A673 (cell line): ENCODE measurements around the gene C4orf50. TPM values are rescaled to one million over a fixed set of nuclear protein-coding genes. Genes with fewer than 3 reads are reported as not detected.

Experiments used
- BruUV-seq: library from RNA; stranded (reverse); fragments of 400-500 nt; replicated peaks from 2 replicates; lab custom pipeline; 2021; lab: Mats Ljungman, UMichigan
- CTCF ChIA-PET: fragments of 300-600 bp; sonication (Branson Sonifier 250); formaldehyde crosslinking; loops from one replicate; lab custom pipeline; 2022; ENCODE audit warnings: antibody characterized with exemption; lab: Charles Lee
- POLR2A ChIA-PET: fragments of 300-600 bp; sonication (Branson Sonifier 250); formaldehyde crosslinking; loops from one replicate; lab custom pipeline; 2022; ENCODE audit warnings: antibody characterized with exemption; ENCODE audit not compliant: low non-redundant PET; lab: Charles Lee
- DNase-seq: peaks from one replicate; pipeline ENCODE4 v3.0.0-alpha.2; 2015; ENCODE audit warnings: low spot score
- H3K27ac ChIP-seq: fragments of 200-600 bp; sonication (generic); 2 replicates; pipeline ENCODE4 v1.5.1; 2016; ENCODE audit warnings: mixed run types, low read depth, mild to moderate bottlenecking, mixed read lengths, antibody characterized with exemption, low read length; ENCODE audit not compliant: poor library complexity, severe bottlenecking
- H3K27me3 ChIP-seq: fragments of 200-600 bp; sonication (generic); replicated peaks from 2 replicates; pipeline ENCODE4 v1.6.1; 2017; ENCODE audit warnings: mixed run types, low read depth, mild to moderate bottlenecking, mixed read lengths, antibody characterized with exemption, low read length; ENCODE audit not compliant: insufficient read depth, poor library complexity
- H3K36me3 ChIP-seq: fragments of 200-600 bp; sonication (generic); 2 replicates; pipeline ENCODE4 v1.6.1; 2016; ENCODE audit warnings: mixed run types, mild to moderate bottlenecking, mixed read lengths, antibody characterized with exemption, low read length; ENCODE audit not compliant: insufficient read depth, poor library complexity, severe bottlenecking
- H3K4me1 ChIP-seq: fragments of 200-600 bp; sonication (generic); 2 replicates; pipeline ENCODE4 v1.6.1; 2017; ENCODE audit warnings: mixed run types, mild to moderate bottlenecking, mixed read lengths, antibody characterized with exemption, low read length; ENCODE audit not compliant: insufficient read depth, poor library complexity, severe bottlenecking
- H3K4me3 ChIP-seq: fragments of 200-600 bp; sonication (generic); 2 replicates; pipeline ENCODE4 v1.5.1; 2016; ENCODE audit warnings: low read depth, mixed run types, mild to moderate bottlenecking, mixed read lengths, low read length; ENCODE audit not compliant: poor library complexity, severe bottlenecking
- H3K9me3 ChIP-seq: fragments of 200-600 bp; sonication (generic); 2 replicates; pipeline ENCODE4 v1.6.1; 2016; ENCODE audit warnings: mixed run types, low read depth, mild to moderate bottlenecking, mixed read lengths, antibody characterized with exemption, low read length; ENCODE audit not compliant: poor library complexity, severe bottlenecking
- EZH2 ChIP-seq: fragments of 200-600 bp; sonication (generic); IDR thresholded peaks from 2 replicates; pipeline ENCODE4 v1.6.1; 2017; ENCODE audit warnings: borderline replicate concordance, low read depth, mild to moderate bottlenecking, mixed read lengths, antibody characterized with exemption, low read length; ENCODE audit not compliant: poor library complexity, severe bottlenecking
- intact Hi-C: fragments of 100-400 bp; cut with micrococcal nuclease; formaldehyde crosslinking; loops from one replicate; pipeline ENCODE4 v1.10.0; 2022; ENCODE audit not compliant: unreplicated experiment
- total RNA-seq: library from RNA; stranded (reverse); gene quantifications from 2 replicates; pipeline ENCODE4 v1.2.3, GENCODE V29; 2021
- TF ChIP-seq, protein P1 (sequence below): fragments of 300-800, 200-600 bp; sonication (generic); conservative IDR thresholded peaks from 2 replicates; pipeline ENCODE4 v1.5.1; 2017; ENCODE audit warnings: low read depth, mild to moderate bottlenecking, antibody characterized with exemption, low read length, moderate library complexity, mixed read lengths

The C4orf50 gene
- total RNA-seq, 1 experiment from 2014 or later = not detected

DNA sequence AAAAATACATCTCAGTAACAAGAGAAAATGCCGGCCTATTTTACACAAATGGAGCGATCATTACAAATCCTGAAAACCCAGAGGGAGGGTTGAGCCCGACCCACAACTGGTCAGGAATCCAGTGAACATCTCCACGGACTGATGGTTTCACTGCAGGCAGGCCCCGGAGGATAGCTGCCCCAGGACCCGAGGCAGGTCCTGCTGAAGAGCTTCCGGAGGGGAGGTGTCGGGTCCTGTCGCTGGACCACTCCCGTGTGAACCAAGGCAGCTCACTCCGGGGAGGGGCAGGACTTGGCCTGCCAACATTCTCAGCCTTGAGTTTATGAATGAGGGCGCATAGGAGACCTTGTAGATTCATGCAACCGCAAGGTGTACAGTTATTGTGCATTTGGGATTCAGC, 120.6 kb downstream of the C4orf50 start:
- peaks cover under 1% of the 10 kb centered on the region for H3K27me3 ChIP-seq
- CTCF ChIA-PET = no interaction called here
- TF ChIP-seq EZH2 = no peak
- TF ChIP-seq, protein P1, sequence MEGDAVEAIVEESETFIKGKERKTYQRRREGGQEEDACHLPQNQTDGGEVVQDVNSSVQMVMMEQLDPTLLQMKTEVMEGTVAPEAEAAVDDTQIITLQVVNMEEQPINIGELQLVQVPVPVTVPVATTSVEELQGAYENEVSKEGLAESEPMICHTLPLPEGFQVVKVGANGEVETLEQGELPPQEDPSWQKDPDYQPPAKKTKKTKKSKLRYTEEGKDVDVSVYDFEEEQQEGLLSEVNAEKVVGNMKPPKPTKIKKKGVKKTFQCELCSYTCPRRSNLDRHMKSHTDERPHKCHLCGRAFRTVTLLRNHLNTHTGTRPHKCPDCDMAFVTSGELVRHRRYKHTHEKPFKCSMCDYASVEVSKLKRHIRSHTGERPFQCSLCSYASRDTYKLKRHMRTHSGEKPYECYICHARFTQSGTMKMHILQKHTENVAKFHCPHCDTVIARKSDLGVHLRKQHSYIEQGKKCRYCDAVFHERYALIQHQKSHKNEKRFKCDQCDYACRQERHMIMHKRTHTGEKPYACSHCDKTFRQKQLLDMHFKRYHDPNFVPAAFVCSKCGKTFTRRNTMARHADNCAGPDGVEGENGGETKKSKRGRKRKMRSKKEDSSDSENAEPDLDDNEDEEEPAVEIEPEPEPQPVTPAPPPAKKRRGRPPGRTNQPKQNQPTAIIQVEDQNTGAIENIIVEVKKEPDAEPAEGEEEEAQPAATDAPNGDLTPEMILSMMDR = no peak
- peaks cover 13% of the 10 kb centered on the region for H3K4me1 ChIP-seq
- no peak overlapping the region for H3K27ac ChIP-seq
- H3K4me3 ChIP-seq = no peak overlapping the region
- POLR2A ChIA-PET = interaction anchor here (0.6 kb wide), 1 partner anchor 1005 kb away, joined by 9 read pairs; no protein-coding TSS in a partner anchor
- no peaks in the 10 kb centered on the region for H3K9me3 ChIP-seq
- DNase-seq = no peak
- H3K36me3 ChIP-seq = no peaks in the 10 kb centered on the region
- intact Hi-C loops = no loop called here
- no TSS peak for BruUV-seq

DNA sequence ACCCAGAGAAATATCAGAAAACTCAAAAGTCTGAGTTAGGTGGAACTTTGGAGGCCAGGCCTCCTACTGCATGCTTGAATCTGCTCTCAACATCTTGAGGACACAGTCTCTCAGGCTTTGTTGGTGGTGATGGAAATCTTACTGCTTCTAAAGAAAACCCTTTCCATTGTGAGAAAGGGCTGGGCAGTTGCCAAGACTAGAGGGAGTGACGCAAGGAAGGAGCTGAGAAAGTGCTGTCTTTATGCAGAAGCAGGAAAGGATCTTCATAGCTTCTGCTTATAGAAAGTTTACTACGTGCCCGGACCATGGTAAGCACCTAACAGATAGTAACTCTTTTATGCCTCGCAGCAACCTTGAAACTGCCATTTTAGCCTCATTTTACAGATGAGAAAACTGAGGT, 122.9 kb downstream of the C4orf50 start:
- H3K27me3 ChIP-seq = peaks cover 16% of the 10 kb centered on the region
- CTCF ChIA-PET = no interaction called here
- no TSS peak for BruUV-seq

DNA sequence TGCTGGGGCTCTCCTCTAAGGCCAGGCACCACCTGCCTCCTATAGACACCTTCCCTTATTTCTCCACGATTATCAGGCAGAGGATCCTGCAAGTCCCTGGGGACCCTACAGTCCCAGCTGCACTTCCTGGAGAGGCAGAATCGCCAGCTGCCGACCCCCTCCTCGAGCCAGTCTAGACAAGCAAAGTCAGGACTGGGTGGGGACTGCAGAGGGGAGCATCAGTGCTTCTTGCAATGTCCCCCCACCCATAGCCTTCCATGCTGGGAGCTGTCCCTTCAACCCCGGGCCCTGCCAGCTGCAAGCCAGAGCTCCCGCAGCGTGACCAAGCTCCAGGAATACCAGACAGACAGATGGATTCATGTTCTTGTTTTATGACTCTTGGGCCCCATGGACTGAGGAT, 124.0 kb downstream of the C4orf50 start:
- intact Hi-C loops = loop anchor here (5.0 kb wide), 1 partner anchor 83 kb away; no protein-coding TSS in a partner anchor
- ChIA-PET CTCF (no interaction called here), POLR2A (no interaction called here)

More for the DNA sequence above, 122.9 kb downstream of the C4orf50 start:
- intact Hi-C loops = no loop called here
- no peak for TF ChIP-seq EZH2
- TF ChIP-seq, protein P1 = no peak
- Histone ChIP-seq H3K9me3 (no peaks in the 10 kb centered on the region), H3K36me3 (no peaks in the 10 kb centered on the region), H3K27ac (no peak overlapping the region), H3K4me1 (peaks cover 20% of the 10 kb centered on the region), H3K4me3 (no peak overlapping the region)
- DNase-seq = peak; percentile 60
- POLR2A ChIA-PET = no interaction called here

More for the DNA sequence above, 124.0 kb downstream of the C4orf50 start:
- H3K4me1 ChIP-seq = peaks cover 29% of the 10 kb centered on the region
- BruUV-seq = no TSS peak
- H3K9me3 ChIP-seq = no peaks in the 10 kb centered on the region
- H3K4me3 ChIP-seq = no peak overlapping the region
- H3K27me3 ChIP-seq = peaks cover 16% of the 10 kb centered on the region
- DNase-seq = no peak
- H3K36me3 ChIP-seq = no peaks in the 10 kb centered on the region
- TF ChIP-seq, protein P1 = no peak
- TF ChIP-seq EZH2 = no peak
- no peak overlapping the region for H3K27ac ChIP-seq
